GM12878 (cell line): ENCODE results near the gene TMEM38A. TPM values are rescaled to one million over a fixed set of nuclear protein-coding genes. Genes with fewer than 3 reads are reported as not detected.

Experiments used
- ATAC-seq: fragments of 200-7000 bp; cut with Tn5 transposase; 3 replicates; pipeline ENCODE4 v1.9.1; 2020; ENCODE audit warnings: mild to moderate bottlenecking, moderate library complexity
- BruUV-seq: library from RNA; stranded (reverse); fragments of 400-500 nt; replicated peaks from 2 replicates; lab custom pipeline; 2021; lab: Mats Ljungman, UMichigan
- CTCF ChIA-PET: fragments of 300-600 bp; sonication (Branson Sonifier 250); formaldehyde crosslinking; extraction: SDS; loops from one replicate; lab custom pipeline; 2021; ENCODE audit warnings: inconsistent platforms; lab: Yijun Ruan, JAX
- POLR2A ChIA-PET: fragments of 350-600 bp; formaldehyde crosslinking; extraction: SDS; loops from one replicate; lab custom pipeline; 2021; ENCODE audit warnings: inconsistent platforms; lab: Charles Lee
- RAD21 ChIA-PET: fragments of 300-600 bp; sonication (Branson Sonifier 250); formaldehyde crosslinking; loops from one replicate; lab custom pipeline; 2023; ENCODE audit warnings: antibody characterized with exemption; ENCODE audit not compliant: unreplicated experiment; lab: Charles Lee
- SMC1A ChIA-PET: fragments of 300-600 bp; sonication (Branson Sonifier 250); formaldehyde crosslinking; loops from one replicate; lab custom pipeline; 2023; ENCODE audit not compliant: unreplicated experiment, uncharacterized antibody; lab: Charles Lee
- DNase-seq: peaks from one replicate; pipeline ENCODE4 v3.0.0-alpha.2; 2011; ENCODE audit warnings: low read depth, low spot score
- FAIRE-seq: peaks from 3 replicates; lab custom pipeline; 2011; peaks lifted over from hg19 to GRCh38; lab: Jason Lieb, UNC
- H2AFZ ChIP-seq: 2 replicates; pipeline ENCODE4 v1.6.0; 2011; ENCODE audit warnings: low read depth, low read length, control low read depth; ENCODE audit not compliant: control insufficient read depth
- H3K27ac ChIP-seq: 2 replicates; pipeline ENCODE4 v1.5.1; 2011; ENCODE audit warnings: control low read depth; ENCODE audit not compliant: control insufficient read depth, insufficient read depth
- H3K27me3 ChIP-seq, 2 experiments: replicated peaks in 1 of 2; 2 replicates each; pipeline versions ENCODE4 v1.6.0 to v1.6.1; 2011; ENCODE audit warnings: low read length in 1 of 2; ENCODE audit not compliant: control insufficient read depth in 2 of 2, insufficient read depth in 2 of 2
- H3K36me3 ChIP-seq, 2 experiments: 2 replicates each; pipeline ENCODE4 v1.5.1; 2011; ENCODE audit warnings: low read length in 1 of 2; ENCODE audit not compliant: control insufficient read depth in 2 of 2, insufficient read depth in 2 of 2
- H3K4me1 ChIP-seq: 2 replicates; pipeline ENCODE4 v1.6.1; 2011; ENCODE audit warnings: mild to moderate bottlenecking, low read length, moderate library complexity, mixed read lengths; ENCODE audit not compliant: control insufficient read depth, insufficient read depth
- H3K4me2 ChIP-seq: 2 replicates; pipeline ENCODE4 v1.6.0; 2011; ENCODE audit warnings: control low read depth; ENCODE audit not compliant: control insufficient read depth, insufficient read depth
- H3K4me3 ChIP-seq: fragments of 200-600 bp; sonication (generic); 2 replicates; pipeline ENCODE4 v1.5.1; 2016
- H3K79me2 ChIP-seq: 2 replicates; pipeline ENCODE4 v1.6.0; 2011; ENCODE audit warnings: low read length; ENCODE audit not compliant: control insufficient read depth, insufficient read depth
- H3K9ac ChIP-seq: 2 replicates; pipeline ENCODE4 v1.8.0; 2011; ENCODE audit warnings: low read length, control low read depth, mixed read lengths; ENCODE audit not compliant: control insufficient read depth, insufficient read depth
- H3K9me3 ChIP-seq: replicated peaks from 3 replicates; pipeline ENCODE4 v1.5.1; 2011; ENCODE audit warnings: mild to moderate bottlenecking, low read length; ENCODE audit not compliant: control insufficient read depth, insufficient read depth
- H4K20me1 ChIP-seq: 2 replicates; pipeline ENCODE4 v1.6.0; 2011; ENCODE audit not compliant: control insufficient read depth, insufficient read depth
- CBX5 ChIP-seq: sonication (generic); IDR thresholded peaks from 2 replicates; pipeline ENCODE4 v1.6.1; 2016; ENCODE audit warnings: low read depth, moderate library complexity, mild to moderate bottlenecking, inconsistent platforms
- CHD1 ChIP-seq: IDR thresholded peaks from 2 replicates; pipeline ENCODE4 v1.6.1; 2012; ENCODE audit warnings: low read depth, low read length, improper control_type of control experiment
- GABPA ChIP-seq: IDR thresholded peaks from 2 replicates; pipeline ENCODE4 v1.6.1; 2014; ENCODE audit warnings: antibody characterized with exemption, low read depth, mild to moderate bottlenecking, inconsistent platforms
- NFIC ChIP-seq: IDR thresholded peaks from 2 replicates; pipeline ENCODE4 v1.6.1; 2012; ENCODE audit warnings: low read depth, mild to moderate bottlenecking, inconsistent platforms, low read length, moderate library complexity
- NFXL1 ChIP-seq: fragments of 450-650 bp; IDR thresholded peaks from 2 replicates; pipeline ENCODE4 v1.6.1; 2017; ENCODE audit warnings: antibody characterized with exemption, mild to moderate bottlenecking, borderline replicate concordance
- PML ChIP-seq: IDR thresholded peaks from 2 replicates; pipeline ENCODE4 v1.6.1; 2012; ENCODE audit warnings: low read length, inconsistent platforms
- SIX5 ChIP-seq: IDR thresholded peaks from 2 replicates; pipeline ENCODE4 v1.6.1; 2011; ENCODE audit warnings: mild to moderate bottlenecking, low read depth, low read length, moderate library complexity; ENCODE audit not compliant: severe bottlenecking
- STAT1 ChIP-seq: fragments of 450-650 bp; conservative IDR thresholded peaks from 2 replicates; pipeline ENCODE4 v1.6.1; 2014; ENCODE audit warnings: antibody characterized with exemption, mild to moderate bottlenecking
- TAF1 ChIP-seq: IDR thresholded peaks from 2 replicates; pipeline ENCODE4 v1.6.1; 2011; ENCODE audit warnings: mild to moderate bottlenecking, low read depth, low read length, borderline replicate concordance
- WGBS: methylation state at CpG from one replicate; pipeline ENCODE4 v1.1.6; 2016; ENCODE audit warnings: low lambda C conversion rate; ENCODE audit not compliant: insufficient replicate concordance, insufficient coverage; ENCODE audit errors: missing lambda C conversion rate; 5-methylcytosine and 5-hydroxymethylcytosine counted together
- in situ Hi-C: fragments of 300-500 bp; cut with MboI; formaldehyde crosslinking; loops from 9 replicates; pipeline ENCODE4 v1.14.3; 2018; ENCODE audit warnings: mixed read lengths
- intact Hi-C: fragments of 100-400 bp; cut with micrococcal nuclease; formaldehyde crosslinking; loops from one replicate; pipeline ENCODE4 v1.14.2; 2022; ENCODE audit not compliant: unreplicated experiment
- polyA plus RNA-seq, 11 experiments: library from polyadenylated mRNA; depleted of rRNA in 4 of 11; unstranded in 6 of 11; stranded (reverse) in 5 of 11; fragments of >200 nt; fragmentation: Nextera tagmentation in 4 of 11; fragmentation: Illumina TruSeq in 1 of 11; extraction: Ambion mirVana in 4 of 11; extraction: Trizol in 1 of 11; gene quantifications; 1 replicate in 1 of 11; 2 replicates in 10 of 11; pipeline versions ENCODE4 v1.2.1 to v1.2.3, GENCODE V29; 2011 to 2016; ENCODE audit warnings: inconsistent platforms in 2 of 11, missing spikeins in 2 of 11, low read depth in 1 of 11
- total RNA-seq, 4 experiments: library from RNA; depleted of rRNA in 3 of 4; stranded (reverse); fragments of >200 nt in 3 of 4; fragmentation: Illumina TruSeq in 1 of 4; extraction: Trizol in 1 of 4; gene quantifications; 2 replicates each; pipeline versions ENCODE4 v1.2.1 to v1.2.3, GENCODE V29; 2013 to 2021
- TF ChIP-seq, protein P1 (sequence below): fragments of 450-650 bp; IDR thresholded peaks from 2 replicates; pipeline ENCODE4 v1.6.1; 2016; ENCODE audit warnings: mild to moderate bottlenecking
- TF ChIP-seq, protein P2 (sequence below): fragments of 450-650 bp; IDR thresholded peaks from 2 replicates; pipeline ENCODE4 v1.6.1; 2017; ENCODE audit warnings: mild to moderate bottlenecking, moderate library complexity

TMEM38A gene
- total and polyA plus RNA-seq, 10 of the 15 experiments (the other 5 are each of a cell fraction or from before 2014, with no cell fraction given), result 4.5 to 22.2 (median 15.0) TPM

GRCh38 chr19:16721051-16721450 is 60.1 kb downstream of the TMEM38A start:
- H3K79me2 ChIP-seq, result no peaks in the 10 kb centered on the region
- no peaks in the 10 kb centered on the region for H3K27me3 ChIP-seq
- no peak for ATAC-seq

More at GRCh38 chr19:16721051-16721450, 60.1 kb downstream of the TMEM38A start:
- ChIA-PET CTCF (interaction anchor here (0.8 to 1.4 kb wide), 4 partner anchors 10 to 133 kb away, joined by 3 to 4 read pairs (median 3); no protein-coding TSS in a partner anchor), POLR2A (interaction anchor here (1.1 to 1.4 kb wide), 2 partner anchors 47 to 134 kb away, joined by 3 to 4 read pairs; no protein-coding TSS in a partner anchor), RAD21 (interaction anchor here (0.7 to 1.0 kb wide), 2 partner anchors 59 to 513 kb away, joined by 3 read pairs; no protein-coding TSS in a partner anchor), SMC1A (no interaction called here)
- in situ Hi-C loops, result no loop called here
- Histone ChIP-seq H3K36me3 (no peaks in the 10 kb centered on the region), H3K4me1 (peaks cover 20% of the 10 kb centered on the region), H3K4me2 (no peak overlapping the region), H2AFZ (no peak overlapping the region), H4K20me1 (no peaks in the 10 kb centered on the region), H3K9me3 (no peaks in the 10 kb centered on the region), H3K4me3 (no peak overlapping the region), H3K27ac (no peak overlapping the region), H3K9ac (no peak overlapping the region)
- TF ChIP-seq, protein P1, sequence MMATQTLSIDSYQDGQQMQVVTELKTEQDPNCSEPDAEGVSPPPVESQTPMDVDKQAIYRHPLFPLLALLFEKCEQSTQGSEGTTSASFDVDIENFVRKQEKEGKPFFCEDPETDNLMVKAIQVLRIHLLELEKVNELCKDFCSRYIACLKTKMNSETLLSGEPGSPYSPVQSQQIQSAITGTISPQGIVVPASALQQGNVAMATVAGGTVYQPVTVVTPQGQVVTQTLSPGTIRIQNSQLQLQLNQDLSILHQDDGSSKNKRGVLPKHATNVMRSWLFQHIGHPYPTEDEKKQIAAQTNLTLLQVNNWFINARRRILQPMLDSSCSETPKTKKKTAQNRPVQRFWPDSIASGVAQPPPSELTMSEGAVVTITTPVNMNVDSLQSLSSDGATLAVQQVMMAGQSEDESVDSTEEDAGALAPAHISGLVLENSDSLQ, result no peak
- TF ChIP-seq GABPA (no peak), CBX5 (no peak), NFXL1 (no peak), TAF1 (no peak), NFIC (no peak), PML (no peak), SIX5 (no peak), CHD1 (no peak), STAT1 (no peak)
- TF ChIP-seq, protein P2, sequence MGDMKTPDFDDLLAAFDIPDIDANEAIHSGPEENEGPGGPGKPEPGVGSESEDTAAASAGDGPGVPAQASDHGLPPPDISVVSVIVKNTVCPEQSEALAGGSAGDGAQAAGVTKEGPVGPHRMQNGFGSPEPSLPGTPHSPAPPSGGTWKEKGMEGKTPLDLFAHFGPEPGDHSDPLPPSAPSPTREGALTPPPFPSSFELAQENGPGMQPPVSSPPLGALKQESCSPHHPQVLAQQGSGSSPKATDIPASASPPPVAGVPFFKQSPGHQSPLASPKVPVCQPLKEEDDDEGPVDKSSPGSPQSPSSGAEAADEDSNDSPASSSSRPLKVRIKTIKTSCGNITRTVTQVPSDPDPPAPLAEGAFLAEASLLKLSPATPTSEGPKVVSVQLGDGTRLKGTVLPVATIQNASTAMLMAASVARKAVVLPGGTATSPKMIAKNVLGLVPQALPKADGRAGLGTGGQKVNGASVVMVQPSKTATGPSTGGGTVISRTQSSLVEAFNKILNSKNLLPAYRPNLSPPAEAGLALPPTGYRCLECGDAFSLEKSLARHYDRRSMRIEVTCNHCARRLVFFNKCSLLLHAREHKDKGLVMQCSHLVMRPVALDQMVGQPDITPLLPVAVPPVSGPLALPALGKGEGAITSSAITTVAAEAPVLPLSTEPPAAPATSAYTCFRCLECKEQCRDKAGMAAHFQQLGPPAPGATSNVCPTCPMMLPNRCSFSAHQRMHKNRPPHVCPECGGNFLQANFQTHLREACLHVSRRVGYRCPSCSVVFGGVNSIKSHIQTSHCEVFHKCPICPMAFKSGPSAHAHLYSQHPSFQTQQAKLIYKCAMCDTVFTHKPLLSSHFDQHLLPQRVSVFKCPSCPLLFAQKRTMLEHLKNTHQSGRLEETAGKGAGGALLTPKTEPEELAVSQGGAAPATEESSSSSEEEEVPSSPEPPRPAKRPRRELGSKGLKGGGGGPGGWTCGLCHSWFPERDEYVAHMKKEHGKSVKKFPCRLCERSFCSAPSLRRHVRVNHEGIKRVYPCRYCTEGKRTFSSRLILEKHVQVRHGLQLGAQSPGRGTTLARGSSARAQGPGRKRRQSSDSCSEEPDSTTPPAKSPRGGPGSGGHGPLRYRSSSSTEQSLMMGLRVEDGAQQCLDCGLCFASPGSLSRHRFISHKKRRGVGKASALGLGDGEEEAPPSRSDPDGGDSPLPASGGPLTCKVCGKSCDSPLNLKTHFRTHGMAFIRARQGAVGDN, result no peak
- FAIRE-seq, result no peak
- BruUV-seq, result no TSS peak
- no peak for DNase-seq
- intact Hi-C loops, result no loop called here
- WGBS, result 58% methylated on average over 7 of the region's 7 CpGs
